Posterior cingulate gyrus (tissue), 11 donors: ENCODE results near the gene HIRA.
A peak's percentile ranks its signal among the peaks of the same experiment; 100 is the strongest.

ENCODE experiments used
- DNase-seq, 10 donors: peaks; one replicate each; pipeline versions ENCODE4 v3.0.0 to v3.0.0-alpha.2; 2020 to 2021; ENCODE audit warnings: mixed read lengths in 3 of 10
- intact Hi-C: fragments of 100-400 bp; cut with DNase I; formaldehyde crosslinking; loops from one replicate; pipeline ENCODE4 v1.15.1; 2023

Gene HIRA

DNA sequence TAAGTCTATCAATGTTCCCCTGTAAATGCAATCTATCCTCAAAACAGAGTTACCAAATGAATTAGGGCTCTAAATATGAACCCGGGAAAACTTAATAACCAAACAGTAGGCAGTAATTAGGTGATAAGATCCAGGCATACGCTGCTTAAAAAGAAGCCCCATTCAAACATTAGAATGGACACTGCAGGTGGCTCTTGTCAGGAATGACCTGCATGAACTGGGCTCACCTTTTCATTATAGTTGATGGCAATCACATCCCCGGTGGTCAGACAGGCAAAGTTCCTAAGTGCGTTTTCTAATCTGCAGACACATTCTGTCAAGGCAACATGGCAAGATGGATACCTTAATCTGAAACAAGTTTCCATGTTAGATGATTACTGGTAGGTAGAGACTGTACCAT lies 33.4 kb upstream of the HIRA start:
- intact Hi-C loops = no loop called here

DNA sequence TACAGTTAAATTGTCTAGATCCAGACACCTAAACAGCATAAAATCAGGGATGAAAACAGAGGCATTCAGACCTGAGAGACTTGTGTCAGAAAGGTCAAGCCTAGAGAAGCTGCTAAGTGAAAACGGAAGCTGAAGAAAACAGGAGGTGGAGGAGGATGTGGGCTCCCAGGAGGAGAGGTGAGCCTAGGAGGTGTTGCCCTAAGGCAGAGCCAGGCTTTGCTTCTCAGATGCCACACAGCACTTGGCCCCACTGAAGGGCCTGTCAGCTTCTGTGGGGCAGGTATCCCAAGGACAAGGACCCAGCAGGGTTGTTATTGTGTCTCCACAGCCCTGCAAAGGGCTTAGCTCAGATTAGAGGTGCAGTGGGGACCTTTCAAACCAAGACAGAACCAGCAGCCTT lies 33.0 kb upstream of the HIRA start:
- DNase-seq = no peak
- intact Hi-C loops = no loop called here

More for the DNA sequence above, 33.4 kb upstream of the HIRA start:
- DNase-seq = no peak

DNA sequence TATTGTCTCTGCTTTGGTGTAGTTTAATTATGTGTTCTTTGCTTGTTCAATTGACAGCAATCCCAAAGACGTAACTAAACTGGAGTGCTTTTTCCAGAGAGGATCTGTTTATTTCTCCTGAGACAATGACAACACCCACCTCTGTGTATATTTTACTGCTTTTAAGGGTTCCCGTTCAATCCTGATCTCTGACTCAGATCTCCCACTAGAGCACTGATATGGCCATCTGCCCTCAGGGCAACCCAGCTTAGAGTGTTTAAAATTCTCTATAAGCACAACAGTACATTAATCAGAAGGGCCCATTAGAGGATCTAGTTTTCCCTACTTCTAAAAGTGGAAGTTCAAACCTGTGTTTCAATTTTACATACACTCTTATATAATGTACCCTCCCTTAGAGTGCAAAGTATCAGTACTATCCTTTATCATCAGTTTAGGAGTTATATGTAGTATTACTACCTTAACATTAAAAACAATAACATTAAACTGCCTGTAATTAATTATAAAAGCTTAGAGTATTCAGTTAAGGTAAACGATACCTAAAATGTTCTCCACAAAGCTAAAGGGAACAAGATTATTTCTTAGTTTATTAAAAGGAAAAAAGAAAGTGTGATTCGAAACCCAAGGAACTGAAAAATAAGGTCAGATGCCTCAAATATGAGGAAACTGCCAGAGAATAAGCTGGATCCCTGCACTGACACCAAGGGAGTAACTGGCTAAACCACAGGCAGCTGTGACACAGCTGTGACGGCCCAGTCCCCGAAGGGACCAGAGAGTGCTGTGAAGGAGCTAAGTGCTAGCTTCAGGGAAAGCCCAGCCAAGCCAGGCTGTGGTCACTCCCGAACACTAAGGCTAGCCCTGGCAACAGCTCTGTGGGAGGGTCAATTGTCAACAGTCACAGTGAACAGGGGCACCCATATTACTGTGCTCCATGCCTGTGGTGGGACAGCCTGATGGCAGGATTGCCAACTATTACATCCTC lies 32.2 kb upstream of the HIRA start:
- intact Hi-C loops = no loop called here
- DNase-seq = no peak

DNA sequence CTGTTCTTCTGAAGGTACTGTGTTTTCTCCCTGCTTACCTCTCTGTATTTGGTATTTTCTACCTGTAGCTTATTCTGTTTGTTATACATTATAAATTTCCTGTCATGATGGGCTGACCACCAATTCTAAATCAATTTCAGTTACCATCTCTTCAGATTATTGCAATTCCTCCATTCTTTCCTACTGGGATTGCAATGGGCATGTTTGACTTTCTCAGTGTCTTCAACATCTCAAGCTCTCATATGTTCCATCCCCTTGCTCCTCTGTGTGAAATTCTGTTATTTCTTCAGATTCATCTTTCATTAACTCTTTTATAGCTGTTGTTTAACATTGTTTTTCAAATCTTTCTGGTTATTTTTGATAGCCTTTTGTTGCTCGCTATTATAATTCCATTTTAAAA lies 31.5 kb upstream of the HIRA start:
- DNase-seq = no peak
- intact Hi-C loops = no loop called here

DNA sequence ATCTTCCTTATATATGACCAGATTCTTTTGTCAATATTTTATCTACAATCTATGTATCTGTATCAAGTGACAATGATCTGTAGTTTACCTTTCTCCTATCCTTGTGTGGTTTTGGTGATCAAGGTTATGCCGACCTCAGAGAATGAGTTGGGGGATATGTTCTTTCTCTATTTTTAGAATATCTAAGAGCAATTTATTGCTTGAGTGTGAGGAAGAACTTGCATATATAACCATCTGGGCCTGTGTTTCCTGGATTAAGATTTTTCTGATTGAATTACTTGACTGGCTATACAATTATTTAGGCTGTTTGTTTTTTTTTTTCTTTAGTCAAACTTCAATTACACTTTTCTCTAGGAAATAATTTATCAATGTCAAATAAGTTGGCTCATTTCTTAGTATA lies 30.0 kb upstream of the HIRA start:
- no peak for DNase-seq
- intact Hi-C loops = no loop called here

DNA sequence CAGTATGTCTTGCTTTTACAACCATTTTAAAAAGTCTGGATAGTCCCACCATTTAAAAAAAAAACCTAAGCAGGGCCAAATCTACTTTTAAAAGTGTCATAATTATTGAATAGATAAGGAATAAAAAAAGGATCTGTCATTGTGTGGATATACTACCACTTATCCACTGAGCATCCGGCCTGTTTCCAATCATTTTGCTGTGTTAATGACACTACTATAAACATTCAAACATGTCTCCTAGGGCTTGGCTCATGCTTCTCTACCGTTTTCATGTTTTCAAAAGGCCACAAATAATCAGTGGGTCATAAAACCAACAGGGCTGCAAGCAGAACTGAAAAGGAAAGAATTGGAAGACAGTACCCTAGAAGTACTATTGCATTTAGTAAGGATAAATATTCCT lies 28.5 kb upstream of the HIRA start:
- no peak for DNase-seq
- intact Hi-C loops = no loop called here

DNA sequence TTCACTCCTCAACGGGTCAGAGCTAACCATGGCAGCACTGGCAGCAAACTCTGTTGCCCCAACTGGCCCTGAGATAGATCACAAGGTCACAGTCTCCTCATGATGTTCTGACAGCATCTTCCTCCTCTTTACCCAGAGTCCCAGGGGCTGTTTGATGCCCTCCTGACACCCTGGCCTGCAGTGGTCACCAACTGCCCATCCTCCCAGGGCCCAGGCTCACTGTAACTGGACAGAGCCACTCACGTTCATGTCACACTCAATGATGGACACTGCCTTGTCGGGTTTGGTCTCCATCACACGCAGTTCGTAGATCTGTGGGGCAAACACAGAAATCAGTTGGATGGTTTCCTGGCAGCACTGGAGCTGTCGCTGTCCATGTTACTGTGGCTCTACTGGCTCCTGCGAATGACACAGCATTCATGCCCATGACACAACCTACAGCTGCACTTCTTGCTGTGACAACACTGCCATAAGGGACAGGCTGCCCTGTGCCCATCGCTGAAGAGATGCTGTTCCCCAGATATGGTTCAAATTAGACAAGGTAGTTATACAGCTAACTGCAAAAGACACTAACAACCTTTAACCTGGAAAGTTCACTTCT lies 26.4 kb upstream of the HIRA start:
- intact Hi-C loops = no loop called here
- no peak for DNase-seq

DNA sequence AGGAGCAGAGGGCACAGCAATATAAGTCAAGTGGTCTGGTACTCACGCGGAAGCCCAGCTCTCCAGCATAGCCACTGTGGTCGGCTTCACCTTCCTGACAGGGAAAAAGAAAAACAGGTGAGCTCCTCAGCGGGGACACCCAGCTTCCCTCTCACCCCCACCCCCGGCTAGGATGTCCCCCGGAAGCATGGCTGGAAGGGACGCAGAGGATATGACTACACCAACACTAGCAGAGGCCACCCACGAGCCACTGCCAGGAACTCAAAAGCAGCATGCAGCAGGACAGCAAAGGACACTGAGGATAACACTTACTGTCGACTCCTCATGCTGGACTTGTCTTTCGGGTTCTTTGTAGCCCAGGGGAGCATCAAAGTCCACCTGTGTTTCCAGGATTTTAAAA lies 25.0 kb upstream of the HIRA start:
- no peak for DNase-seq
- intact Hi-C loops = no loop called here

DNA sequence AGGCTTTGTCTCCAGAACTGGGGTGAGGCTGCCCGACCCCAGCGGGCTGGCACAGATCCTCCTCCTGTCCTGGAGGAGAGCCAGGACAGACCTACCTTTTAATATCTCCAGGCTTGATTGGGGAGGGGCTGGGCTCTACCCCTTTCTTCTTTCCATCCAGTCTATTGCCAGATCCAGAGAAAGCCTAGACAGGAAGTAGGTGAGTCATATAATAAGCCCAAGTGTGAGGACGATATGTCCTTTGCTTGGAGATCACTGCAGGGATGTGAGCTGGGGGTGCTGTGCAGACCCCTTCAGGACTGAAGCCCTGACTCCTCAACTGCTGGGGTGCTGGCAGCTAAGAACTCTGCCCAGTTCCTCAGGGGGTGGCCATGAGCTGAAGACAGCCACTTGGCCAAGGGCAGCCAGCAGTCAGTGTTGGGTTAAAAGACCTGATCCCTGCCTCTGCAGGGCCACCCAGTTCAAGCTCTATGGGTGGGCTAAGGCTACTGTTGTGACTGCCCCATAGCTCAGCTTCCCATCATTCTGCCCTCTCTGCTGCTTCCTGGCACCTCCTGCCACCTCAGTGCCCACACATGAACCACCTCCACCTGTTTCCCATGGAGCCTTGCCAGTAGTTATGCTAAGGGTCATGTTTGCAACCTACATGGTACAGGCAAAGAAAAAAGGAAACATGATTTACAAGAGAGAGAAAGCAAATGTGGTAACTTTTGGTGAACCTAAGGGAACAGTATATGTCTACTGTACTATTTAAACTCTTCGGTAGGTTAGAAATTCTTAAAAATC lies 24.2 kb upstream of the HIRA start:
- intact Hi-C loops = no loop called here
- no peak for DNase-seq

DNA sequence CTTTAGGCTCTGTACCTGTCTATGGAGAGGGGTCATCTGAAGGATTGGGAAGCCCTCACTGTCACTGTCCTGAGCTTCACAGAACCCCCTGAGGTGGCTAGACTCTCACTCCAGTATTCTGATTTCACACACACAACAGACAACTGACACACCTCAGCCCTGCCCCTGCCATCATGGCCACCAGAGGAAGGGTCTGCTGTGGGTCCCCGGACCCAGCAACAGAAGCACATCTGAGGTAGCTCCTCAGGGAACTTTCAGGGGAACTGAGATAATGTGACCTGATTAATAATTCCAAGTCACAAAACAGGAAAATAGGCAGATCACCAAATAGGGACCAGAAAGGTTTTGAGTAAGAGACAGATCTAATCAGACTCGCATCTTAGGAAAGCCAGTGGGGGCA lies 23.5 kb upstream of the HIRA start:
- intact Hi-C loops = no loop called here
- DNase-seq = no peak

DNA sequence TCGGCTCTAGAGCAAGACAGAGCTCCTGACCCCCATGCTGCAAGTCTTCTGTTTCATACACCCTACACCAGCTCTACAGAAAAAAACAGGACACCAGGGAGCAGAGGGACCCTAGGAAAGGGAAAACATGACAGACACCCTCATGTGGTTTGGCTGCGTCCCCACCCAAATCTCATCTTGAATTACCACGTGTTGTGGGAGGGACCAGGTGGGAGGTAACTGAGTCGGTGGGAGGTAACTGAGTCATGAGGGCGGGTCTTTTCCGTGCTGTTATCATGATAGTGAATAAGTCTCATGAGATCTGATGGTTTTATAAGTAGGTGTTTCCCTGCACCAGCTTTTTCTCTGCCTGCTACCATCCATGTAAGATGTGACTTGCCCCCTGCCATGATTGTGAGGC lies 22.6 kb upstream of the HIRA start:
- intact Hi-C loops = no loop called here
- no peak for DNase-seq

DNA sequence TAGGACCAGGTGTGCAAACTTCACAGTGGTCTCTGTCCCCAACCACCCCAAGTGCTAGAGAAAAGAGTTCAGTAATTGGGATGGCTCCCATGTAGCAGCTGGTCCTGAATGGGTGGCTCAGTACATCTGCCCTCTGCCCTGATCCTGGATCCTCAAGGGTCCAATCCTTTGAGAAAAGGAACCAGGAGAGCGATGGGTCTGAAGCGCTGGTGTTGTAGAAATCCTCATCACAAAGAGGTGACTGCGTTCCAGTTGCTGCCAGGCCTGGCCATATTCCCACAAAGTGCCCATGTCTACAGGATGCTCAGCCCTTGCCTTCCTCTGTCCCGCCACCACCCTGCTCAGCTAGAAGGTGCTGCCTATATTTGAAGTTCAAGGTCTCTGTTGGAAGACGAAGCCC lies 22.2 kb upstream of the HIRA start:
- DNase-seq = no peak
- intact Hi-C loops = no loop called here

DNA sequence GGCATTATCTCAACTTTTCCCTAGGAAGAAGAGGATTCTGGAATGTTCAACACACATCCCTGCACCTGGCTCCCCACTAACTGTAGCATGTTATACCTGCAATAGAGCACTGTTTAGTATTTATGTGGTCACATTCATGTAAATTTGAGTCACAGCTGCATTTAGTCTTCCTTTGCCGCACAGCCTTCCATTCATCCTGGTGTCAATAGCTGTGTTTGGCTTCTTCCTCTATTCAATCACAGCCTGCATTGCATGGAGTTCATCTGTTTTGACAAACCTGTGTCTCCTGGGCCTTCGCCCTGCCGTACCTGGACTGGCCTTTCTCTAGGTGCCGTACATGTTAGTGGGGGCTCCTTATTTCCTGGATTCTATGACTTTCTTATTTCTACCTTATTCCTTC lies 20.0 kb upstream of the HIRA start:
- intact Hi-C loops = no loop called here
- no peak for DNase-seq

DNA sequence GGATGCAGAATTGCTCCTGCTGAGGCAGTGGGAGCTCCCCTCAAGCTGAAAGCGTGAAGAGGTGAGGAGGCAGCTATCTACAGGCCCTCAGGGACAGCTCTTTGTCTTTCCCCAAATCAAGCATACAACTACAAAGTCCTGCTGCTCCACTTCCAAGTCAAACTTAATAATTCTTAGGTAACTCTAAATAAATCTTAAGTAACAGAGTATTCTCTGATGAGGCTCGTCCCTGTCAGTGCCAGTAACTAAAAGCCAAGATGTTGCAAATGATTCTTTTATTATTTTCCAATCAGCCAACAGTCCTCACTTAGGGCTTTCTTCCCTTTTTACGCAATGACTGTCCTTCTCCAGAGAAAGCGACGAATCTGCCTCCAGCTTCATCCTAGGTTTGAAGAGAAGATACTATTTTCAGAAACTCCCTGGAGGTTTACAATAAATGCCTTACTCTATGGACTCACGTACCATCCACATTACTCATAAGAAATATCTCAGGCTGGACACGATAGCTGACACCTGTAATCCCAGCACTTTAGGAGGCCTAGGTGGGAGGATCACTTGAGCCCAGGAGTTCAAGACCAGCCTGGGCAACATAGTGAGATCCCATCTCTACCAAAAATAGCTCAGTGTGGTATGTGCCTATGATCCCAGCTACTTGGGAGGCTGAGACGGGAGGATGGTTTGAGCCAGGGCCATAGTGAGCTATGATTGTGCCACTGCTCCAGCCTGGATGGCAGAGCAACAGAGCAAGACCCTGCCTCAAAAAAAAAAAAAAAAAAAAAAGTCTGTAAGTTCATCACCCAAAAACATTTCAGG lies 19.0 kb upstream of the HIRA start:
- intact Hi-C loops = no loop called here
- no peak for DNase-seq

DNA sequence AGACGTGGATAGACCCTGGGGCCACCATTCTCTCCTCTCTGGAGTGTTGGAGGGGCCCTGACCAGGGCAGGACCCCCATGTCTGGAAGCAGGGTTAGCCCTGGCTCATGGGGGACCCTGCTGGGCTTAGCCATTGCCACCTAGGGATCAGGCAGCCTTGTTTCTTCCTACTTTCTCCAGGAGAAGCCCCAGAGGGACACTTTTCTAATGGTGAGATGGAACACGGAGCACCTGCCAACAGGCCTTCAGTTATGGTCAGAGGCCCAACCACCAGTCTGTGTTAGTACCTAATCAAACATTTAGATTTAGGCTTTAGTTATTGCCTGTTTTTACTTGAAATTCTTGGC lies 17.9 kb upstream of the HIRA start:
- intact Hi-C loops = no loop called here
- no peak for DNase-seq

DNA sequence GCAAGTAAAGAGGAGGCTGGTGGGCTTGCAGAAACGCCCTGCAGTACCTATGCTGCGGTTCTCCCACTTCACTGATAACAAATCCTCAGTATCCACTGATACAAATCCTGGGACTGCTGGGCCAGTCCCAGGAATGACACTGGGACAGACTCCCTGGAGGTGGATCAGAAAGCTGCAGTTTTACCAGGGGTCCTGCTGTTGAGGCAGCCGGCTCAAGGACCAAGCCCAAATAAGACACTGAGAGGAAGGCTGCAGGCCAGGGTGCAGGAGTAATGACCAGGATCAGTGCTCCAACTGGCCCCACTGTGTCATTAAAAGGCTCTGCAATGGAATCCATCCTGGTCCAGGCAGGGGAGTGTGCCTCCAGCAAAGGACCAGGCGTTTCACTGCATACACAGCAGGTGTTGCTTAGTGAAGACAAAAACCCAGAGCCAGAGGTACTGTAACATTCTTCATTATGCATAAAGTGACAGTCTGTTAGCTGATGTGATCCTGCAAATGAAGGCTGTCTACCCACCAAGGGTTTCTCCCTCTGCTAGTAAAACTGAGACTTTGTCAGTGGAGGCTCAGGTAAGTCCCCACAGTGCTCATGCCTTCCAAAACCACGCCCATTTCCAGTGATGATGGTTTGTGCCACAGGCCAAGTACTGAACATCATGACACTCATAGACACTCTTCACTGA lies 17.3 kb upstream of the HIRA start:
- intact Hi-C loops = no loop called here
- DNase-seq = no peak

DNA sequence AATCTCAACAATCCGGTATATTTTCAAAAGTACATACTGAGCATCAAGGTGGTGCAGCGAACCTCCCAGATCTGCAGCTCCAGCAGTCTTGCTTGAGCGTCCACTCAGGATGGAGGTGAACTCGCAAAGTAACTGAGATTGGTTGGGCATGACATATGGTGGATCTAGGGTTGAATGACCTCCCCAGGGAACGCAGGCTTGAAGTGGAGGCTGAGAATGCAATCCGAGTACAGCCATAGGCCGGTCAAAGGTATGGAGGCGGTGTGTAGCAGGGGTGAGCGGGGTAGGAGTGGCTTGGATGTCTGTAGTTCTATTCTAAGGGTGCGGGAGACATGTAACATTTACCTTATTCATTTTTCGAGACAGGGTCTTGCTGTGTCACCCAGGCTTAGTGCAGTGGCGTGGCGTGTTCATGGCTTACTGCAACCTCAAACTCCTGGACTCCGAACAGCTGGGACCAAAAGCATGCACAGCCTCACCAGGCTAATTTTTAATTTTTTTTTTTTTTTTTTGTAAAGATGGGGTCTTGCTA lies 16.6 kb upstream of the HIRA start:
- intact Hi-C loops = no loop called here
- no peak for DNase-seq

DNA sequence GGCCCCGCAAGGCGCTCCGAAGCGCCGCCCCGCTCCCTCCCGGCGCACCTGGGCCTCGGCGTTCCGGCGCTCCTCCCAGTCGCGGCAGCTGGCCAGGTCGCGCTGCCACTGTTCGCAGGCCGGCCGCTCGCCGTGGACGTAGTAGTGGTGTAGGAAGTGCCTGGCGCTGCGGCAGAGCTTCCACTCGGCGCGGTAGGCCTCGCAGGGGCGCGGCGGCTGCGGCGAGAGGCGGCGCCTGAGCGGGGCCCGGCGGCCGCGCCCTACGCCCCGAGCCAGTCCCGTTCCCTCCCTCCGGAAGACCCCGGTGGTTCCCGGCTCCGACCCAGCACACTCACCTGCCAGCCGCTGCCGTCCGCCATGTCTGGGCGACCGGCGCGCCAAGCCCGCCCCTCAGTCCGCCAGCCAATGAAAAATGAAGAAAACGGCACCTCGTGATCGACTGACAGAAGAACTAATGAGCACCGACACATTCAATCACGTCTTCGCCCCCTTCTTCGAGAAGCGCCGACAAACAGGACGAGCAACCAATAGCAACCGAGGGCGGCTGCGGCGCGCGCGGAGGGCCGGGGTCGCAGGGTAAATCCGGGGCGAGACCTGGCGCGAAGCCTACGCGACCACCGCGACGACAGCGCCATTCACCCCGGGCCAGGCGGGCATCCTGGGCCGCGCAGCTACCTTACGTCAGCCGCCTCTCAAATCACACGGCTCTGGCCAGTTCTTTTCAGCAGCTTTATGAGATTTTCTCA lies 16.0 kb upstream of the HIRA start, which contains the start of gene C22orf39:
Gene C22orf39, minus strand, starts transcription at position 382 of the 746 bp plus-strand sequence. Its CDS starts 23 bp downstream, at position 359.
- peak; percentile 91 to 99 (median 95) for DNase-seq
- intact Hi-C loops = loop anchor here (1.0 kb wide), 1 partner anchor 15 kb away; the partner anchor contains the start of gene MRPL40
